Measurements from ENCODE around the gene GRB2.

The GRB2 gene

GRCh38 chr17:75326226-75326848 lies 79.1 kb downstream of the GRB2 start:
- in situ Hi-C loops (cut with MboI; ENCODE audit: low pct_unique_long_range_greater_than_20kb, low sequenced_read_pairs, unreplicated experiment) = no loop called here

DNA sequence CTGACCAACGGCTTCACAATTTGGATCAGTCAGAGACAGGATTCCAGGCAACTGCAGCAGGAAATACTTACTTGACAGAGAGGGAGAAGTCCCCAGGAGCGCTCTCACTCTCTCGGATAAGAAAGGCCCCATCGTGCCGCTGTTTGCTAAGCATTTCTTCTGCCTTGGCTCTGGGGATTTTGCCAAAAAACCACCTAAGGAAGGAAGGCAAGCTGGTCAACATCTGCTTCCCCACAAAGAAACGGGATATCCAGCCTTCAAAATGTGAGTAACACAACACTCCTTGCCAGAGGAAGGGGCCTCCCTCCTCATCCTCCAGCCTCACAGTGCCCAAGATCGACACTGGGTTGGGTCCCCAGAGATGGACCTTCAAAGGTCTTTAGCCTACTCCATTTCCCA lies 79.7 kb downstream of the GRB2 start:
- no peak for TF ChIP-seq CTCF (IDR thresholded peaks at IDR 0.05; ENCODE audit: extremely low read depth, insufficient read depth, missing control alignments)
- in situ Hi-C loops (cut with MboI; ENCODE audit: low pct_unique_long_range_greater_than_20kb, low sequenced_read_pairs, unreplicated experiment) = no loop called here
- no peak for DNase-seq (ENCODE audit: low spot score)

More at GRCh38 chr17:75326226-75326848, 79.1 kb downstream of the GRB2 start:
- no peak for DNase-seq (ENCODE audit: low spot score)
- TF ChIP-seq CTCF (IDR thresholded peaks at IDR 0.05; ENCODE audit: extremely low read depth, insufficient read depth, missing control alignments) = no peak

DNA sequence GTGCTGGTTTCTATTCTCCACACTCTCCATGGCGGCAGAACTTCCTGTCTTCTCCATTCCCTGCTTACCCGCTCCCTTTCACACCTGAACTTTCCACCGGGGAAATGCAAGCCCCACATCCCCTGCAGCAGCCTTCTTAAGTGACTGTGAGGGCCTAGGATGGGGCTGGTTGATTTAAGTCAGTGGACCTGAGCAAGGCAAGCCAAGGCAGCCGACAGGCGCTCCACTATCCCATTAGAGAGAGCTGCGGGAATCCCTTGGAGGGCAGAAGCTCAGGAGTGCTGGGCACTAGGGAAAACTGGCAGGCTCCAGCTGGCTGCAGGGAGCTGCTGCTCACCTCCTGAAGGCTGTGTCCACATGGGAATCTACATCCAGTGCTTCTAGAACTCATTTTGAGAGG lies 80.1 kb downstream of the GRB2 start:
- DNase-seq (ENCODE audit: low spot score) = no peak
- in situ Hi-C loops (cut with MboI; ENCODE audit: low pct_unique_long_range_greater_than_20kb, low sequenced_read_pairs, unreplicated experiment) = no loop called here
- TF ChIP-seq CTCF (IDR thresholded peaks at IDR 0.05; ENCODE audit: extremely low read depth, insufficient read depth, missing control alignments) = no peak

GRCh38 chr17:75321506-75321905 lies 84.0 kb downstream of the GRB2 start:
- DNase-seq (ENCODE audit: low spot score) = no peak
- TF ChIP-seq CTCF (IDR thresholded peaks at IDR 0.05; ENCODE audit: extremely low read depth, insufficient read depth, missing control alignments) = no peak
- in situ Hi-C loops (cut with MboI; ENCODE audit: low pct_unique_long_range_greater_than_20kb, low sequenced_read_pairs, unreplicated experiment) = no loop called here

DNA sequence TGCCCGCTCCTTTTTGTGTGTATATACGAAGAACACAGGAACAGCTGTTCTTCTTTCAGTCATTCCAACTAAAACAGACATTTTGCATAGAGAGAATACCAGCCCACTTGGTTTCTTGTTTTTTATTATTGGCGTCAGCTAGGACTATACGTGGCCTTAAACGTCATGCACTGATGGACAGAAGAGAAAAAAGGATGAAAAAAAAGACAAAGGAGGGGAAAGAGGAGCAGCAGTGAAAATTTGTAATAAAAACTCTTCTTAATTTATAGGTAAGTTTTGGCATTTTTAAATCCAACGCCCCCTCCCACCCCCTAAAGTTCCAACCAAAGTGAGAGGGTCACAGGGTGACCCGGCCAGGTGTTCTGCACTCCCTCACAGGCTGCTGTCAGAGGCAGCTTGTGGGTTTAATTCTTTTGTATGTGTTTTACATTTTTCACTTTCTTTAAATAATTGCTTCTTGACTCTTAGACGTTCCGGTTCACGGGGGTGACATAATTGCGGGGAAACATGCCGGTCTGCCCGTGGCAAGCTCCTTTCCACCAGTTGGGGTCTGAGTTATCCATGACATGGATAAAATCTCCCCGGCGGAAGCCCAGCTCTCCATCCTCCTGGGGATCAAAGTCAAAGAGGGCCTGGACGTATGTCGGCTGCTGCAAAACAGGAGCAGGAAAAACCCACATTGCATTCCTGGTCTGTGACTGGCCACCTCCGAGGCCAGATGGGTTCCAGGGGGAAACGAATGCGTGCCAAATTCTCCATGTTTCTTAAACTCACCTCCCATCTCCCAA lies 85.4 kb downstream of the GRB2 start:
- in situ Hi-C loops (cut with MboI; ENCODE audit: low pct_unique_long_range_greater_than_20kb, low sequenced_read_pairs, unreplicated experiment) = no loop called here
- peak; percentile 74 for DNase-seq (ENCODE audit: low spot score)
- TF ChIP-seq CTCF (IDR thresholded peaks at IDR 0.05; ENCODE audit: extremely low read depth, insufficient read depth, missing control alignments) = no peak

GRCh38 chr17:75318615-75319222 lies 86.8 kb downstream of the GRB2 start:
- no peak for DNase-seq (ENCODE audit: low spot score)
- in situ Hi-C loops (cut with MboI; ENCODE audit: low pct_unique_long_range_greater_than_20kb, low sequenced_read_pairs, unreplicated experiment) = no loop called here
- TF ChIP-seq CTCF (IDR thresholded peaks at IDR 0.05; ENCODE audit: extremely low read depth, insufficient read depth, missing control alignments) = no peak
